K562 (cell line): Measurements from ENCODE around the gene SETD1B. TPM values are rescaled to one million over a fixed set of nuclear protein-coding genes. Genes with fewer than 3 reads are reported as not detected.

Experiments
- ATAC-seq: fragments of 200-7000 bp; cut with Tn5 transposase; 3 replicates; pipeline ENCODE4 v1.9.1; 2020; ENCODE audit warnings: moderate library complexity
- BruUV-seq: library from RNA; stranded (reverse); fragments of 400-500 nt; replicated peaks from 2 replicates; lab custom pipeline; 2021; lab: Mats Ljungman, UMichigan
- CTCF ChIA-PET: fragments of 300-600 bp; formaldehyde crosslinking; extraction: SDS; loops from one replicate; lab custom pipeline; 2021; ENCODE audit warnings: low intra/inter-chr PET ratio; lab: Yijun Ruan, JAX
- POLR2A ChIA-PET: fragments of 300-600, 350-650 bp; sonication (Branson Sonifier 250); formaldehyde crosslinking; extraction: SDS; loops from one replicate; lab custom pipeline; 2021; ENCODE audit warnings: antibody characterized with exemption, inconsistent platforms; lab: Yijun Ruan, JAX
- DNase-seq, 4 experiments: peaks; one replicate each; pipeline versions ENCODE4 v3.0.0 to v3.0.0-alpha.2; 2011 to 2018; ENCODE audit warnings: low spot score in 3 of 4, mixed read lengths in 3 of 4; ENCODE audit errors: extremely low read depth in 1 of 4
- FAIRE-seq: peaks from 2 replicates; lab custom pipeline; 2011; peaks lifted over from hg19 to GRCh38; lab: Jason Lieb, UNC
- H2AFZ ChIP-seq: 2 replicates; pipeline ENCODE4 v1.6.0; 2011; ENCODE audit warnings: low read depth, low read length, control low read depth, inconsistent platforms
- H3K27ac ChIP-seq: fragments of 200-600 bp; 3 replicates; pipeline ENCODE4 v1.8.0; 2011; ENCODE audit warnings: low read depth, mild to moderate bottlenecking, control low read depth, inconsistent platforms, low read length, moderate library complexity, mixed read lengths; ENCODE audit errors: extremely low read depth
- H3K27me3 ChIP-seq, 2 experiments: fragments of 300-600 bp in 1 of 2; 2 replicates in 1 of 2; 3 replicates in 1 of 2; pipeline versions ENCODE4 v1.6.0 to v1.8.0; 2011; ENCODE audit warnings: inconsistent platforms in 2 of 2, low read length in 2 of 2, mild to moderate bottlenecking in 1 of 2, mixed read lengths in 1 of 2, moderate library complexity in 1 of 2; ENCODE audit not compliant: control insufficient read depth in 2 of 2, insufficient read depth in 2 of 2
- H3K36me3 ChIP-seq: fragments of 300-600 bp; 3 replicates; pipeline ENCODE4 v1.8.0; 2011; ENCODE audit warnings: mild to moderate bottlenecking, low read length, inconsistent platforms; ENCODE audit not compliant: control insufficient read depth, insufficient read depth
- H3K4me1 ChIP-seq, 2 experiments: fragments of 200-600 bp in 1 of 2; replicated peaks in 1 of 2; 2 replicates in 1 of 2; 3 replicates in 1 of 2; pipeline versions ENCODE4 v1.5.1 to v1.8.0; 2011; ENCODE audit warnings: inconsistent platforms in 2 of 2, low read length in 2 of 2, mild to moderate bottlenecking in 1 of 2, mixed read lengths in 1 of 2, moderate library complexity in 1 of 2; ENCODE audit not compliant: control insufficient read depth in 2 of 2, insufficient read depth in 2 of 2
- H3K4me2 ChIP-seq: 2 replicates; pipeline ENCODE4 v1.6.1; 2011; ENCODE audit warnings: low read length, control low read depth, inconsistent platforms, mixed read lengths; ENCODE audit not compliant: insufficient read depth
- H3K4me3 ChIP-seq: fragments of 200-600 bp; sonication (generic), shearing (Covaris generic); 2 replicates; pipeline ENCODE4 v1.5.1; 2016; ENCODE audit warnings: control low read depth, inconsistent platforms
- H3K79me2 ChIP-seq: fragments of 200-600 bp; 3 replicates; pipeline ENCODE4 v1.8.0; 2011; ENCODE audit warnings: low read length, inconsistent platforms; ENCODE audit not compliant: control insufficient read depth, insufficient read depth
- H3K9ac ChIP-seq, 2 experiments: 2 replicates each; pipeline versions ENCODE4 v1.6.0 to v1.6.1; 2011; ENCODE audit warnings: low read depth in 2 of 2, low read length in 2 of 2, control low read depth in 1 of 2, inconsistent platforms in 1 of 2, mild to moderate bottlenecking in 1 of 2, mixed read lengths in 1 of 2; ENCODE audit not compliant: insufficient read depth in 1 of 2
- H3K9me1 ChIP-seq: one replicate; pipeline ENCODE4 v1.6.0; 2011; ENCODE audit warnings: inconsistent platforms, mild to moderate bottlenecking, low read length, moderate library complexity; ENCODE audit not compliant: control insufficient read depth, insufficient read depth
- H3K9me3 ChIP-seq: replicated peaks from 2 replicates; pipeline ENCODE4 v1.5.1; 2011; ENCODE audit warnings: low read depth, low read length, inconsistent platforms; ENCODE audit not compliant: control insufficient read depth, insufficient read depth
- H4K20me1 ChIP-seq: replicated peaks from 2 replicates; pipeline ENCODE4 v1.6.1; 2011; ENCODE audit warnings: low read length, inconsistent platforms, mixed read lengths; ENCODE audit not compliant: control insufficient read depth, insufficient read depth
- BHLHE40 ChIP-seq: IDR thresholded peaks from 2 replicates; pipeline ENCODE4 v1.6.1; 2011; ENCODE audit warnings: low read length, improper control_type of control experiment
- DIDO1 ChIP-seq: fragments of 450-650 bp; IDR thresholded peaks from 2 replicates; pipeline ENCODE4 v1.6.1; 2016; ENCODE audit warnings: low read depth, missing biosample characterization, missing genetic modification characterization
- RBM15 ChIP-seq: fragments of 200-400 bp; formaldehyde crosslinking; IDR thresholded peaks from 2 replicates; pipeline ENCODE4 v1.6.1; 2018; ENCODE audit warnings: mild to moderate bottlenecking, low read length, moderate library complexity; ENCODE audit not compliant: insufficient read depth
- WGBS: fragments of 100-300 bp; shearing (Covaris generic); methylation state at CpG from one replicate; pipeline ENCODE4 v1.1.6; 2016; ENCODE audit warnings: low coverage, mixed read lengths; ENCODE audit not compliant: insufficient coverage; ENCODE audit errors: missing lambda C conversion rate; 5-methylcytosine and 5-hydroxymethylcytosine counted together
- in situ Hi-C: fragments of 300-500 bp; cut with MboI; formaldehyde crosslinking; loops from 4 replicates; pipeline ENCODE4 v1.15.0; 2018; ENCODE audit warnings: inconsistent platforms, mixed read lengths
- intact Hi-C: fragments of 100-400 bp; cut with micrococcal nuclease; formaldehyde crosslinking; loops from 2 replicates; pipeline ENCODE4 v1.14.2; 2022
- polyA plus RNA-seq, 8 experiments: library from polyadenylated mRNA; depleted of rRNA in 4 of 8; stranded (reverse) in 5 of 8; unstranded in 3 of 8; fragments of >200 nt; fragmentation: Nextera tagmentation in 2 of 8; fragmentation: Illumina TruSeq in 1 of 8; extraction: Ambion mirVana in 2 of 8; extraction: Trizol in 1 of 8; gene quantifications; 2 replicates each; pipeline versions ENCODE4 v1.2.1 to v1.2.3, GENCODE V29; 2011 to 2014; ENCODE audit warnings: inconsistent platforms in 1 of 8, missing spikeins in 1 of 8
- total RNA-seq, 7 experiments: library from RNA; depleted of rRNA in 6 of 7; stranded (reverse); fragments of >200 nt in 6 of 7; fragmentation: Illumina TruSeq in 2 of 7; extraction: Trizol in 2 of 7; gene quantifications; 2 replicates each; pipeline versions ENCODE4 v1.2.1 to v1.2.3, GENCODE V29; 2011 to 2021; ENCODE audit warnings: low replicate concordance in 1 of 7
- TF ChIP-seq, protein P1 (sequence below): sonication (generic); formaldehyde crosslinking; IDR thresholded peaks from 2 replicates; pipeline ENCODE4 v1.8.1; 2023; ENCODE audit warnings: mild to moderate bottlenecking, missing genetic modification reagents
- TF ChIP-seq, protein P2 (sequence below), 2 experiments: IDR thresholded peaks; 2 replicates each; pipeline ENCODE4 v1.6.1; 2011; ENCODE audit warnings: borderline replicate concordance in 1 of 2, control low read depth in 1 of 2, low read depth in 1 of 2, low read length in 1 of 2, mild to moderate bottlenecking in 1 of 2, mixed read lengths in 1 of 2, moderate library complexity in 1 of 2; ENCODE audit not compliant: insufficient read depth in 1 of 2, insufficient read length in 1 of 2, poor library complexity in 1 of 2, severe bottlenecking in 1 of 2; ENCODE audit errors: extremely low read depth in 1 of 2
- TF ChIP-seq, protein P3 (sequence below): sonication (generic); formaldehyde crosslinking; IDR thresholded peaks from 2 replicates; pipeline ENCODE4 v1.9.0; 2022; ENCODE audit warnings: mild to moderate bottlenecking, missing genetic modification reagents

Gene SETD1B
- total and polyA plus RNA-seq, 9 of the 15 experiments (the other 6 are each of a cell fraction or from before 2014, with no cell fraction given), result 0.48 to 26.6 (median 2.3) TPM

DNA sequence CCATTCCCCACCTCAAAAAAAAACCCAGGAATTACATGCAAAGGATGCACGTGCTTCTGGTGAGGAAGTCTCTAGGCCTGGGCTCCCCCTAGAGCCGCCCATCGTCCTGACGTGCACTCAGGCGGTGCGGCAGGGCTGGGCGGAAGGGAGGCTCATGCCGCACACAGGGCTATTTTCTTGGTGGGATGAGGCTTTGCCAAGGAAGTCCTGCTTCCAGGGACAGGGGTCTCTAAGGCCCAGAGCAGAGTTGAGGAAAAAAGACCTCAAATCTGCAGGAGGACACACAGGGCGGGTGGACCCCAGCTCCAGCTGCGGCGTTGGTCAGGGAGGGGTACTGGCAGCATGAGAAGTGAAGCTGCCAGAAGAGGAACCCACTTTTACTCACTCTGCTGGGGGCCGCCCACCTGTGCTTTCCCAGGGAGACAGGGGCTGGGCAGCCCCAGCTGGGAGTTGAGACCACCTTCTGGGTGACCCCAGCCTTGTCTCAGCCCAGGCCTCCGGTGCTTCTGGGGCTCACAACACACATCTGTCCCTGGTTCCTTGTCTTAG, 14.5 kb upstream of the SETD1B start:
- Histone ChIP-seq H4K20me1 (0 out of 2 replicates have a peak, but pooled peaks cover 5% of the 10 kb centered on the region), H3K27ac (no peak overlapping the region), H3K4me2 (no peak overlapping the region), H3K27me3 (no peaks in the 10 kb centered on the region), H2AFZ (no peak overlapping the region), H3K9ac (peak overlapping the region in 1 of 2 experiments; percentile 80; a peak in 1 of 4 replicates), H3K79me2 (no peaks in the 10 kb centered on the region), H3K4me3 (no peak overlapping the region), H3K9me1 (no peaks in the 10 kb centered on the region), H3K36me3 (no peaks in the 10 kb centered on the region), H3K4me1 (peaks cover under 1 to 43% of the 10 kb centered on the region in 2 experiments; a peak in 4 of 5 replicates), H3K9me3 (no peaks in the 10 kb centered on the region)
- BruUV-seq, result no TSS peak
- ChIA-PET POLR2A (interaction anchor here (0.7 to 0.9 kb wide), 2 partner anchors 13 to 236 kb away, joined by 3 to 4 read pairs; no protein-coding TSS in a partner anchor), CTCF (interaction anchor here (1.2 kb wide), 1 partner anchor 92 kb away, joined by 3 read pairs; no protein-coding TSS in a partner anchor)
- ATAC-seq (no peak), DNase-seq (no peak), FAIRE-seq (no peak)
- in situ Hi-C loops (no loop called here), intact Hi-C loops (no loop called here)
- TF ChIP-seq RBM15, result no peak
- TF ChIP-seq, protein P1, sequence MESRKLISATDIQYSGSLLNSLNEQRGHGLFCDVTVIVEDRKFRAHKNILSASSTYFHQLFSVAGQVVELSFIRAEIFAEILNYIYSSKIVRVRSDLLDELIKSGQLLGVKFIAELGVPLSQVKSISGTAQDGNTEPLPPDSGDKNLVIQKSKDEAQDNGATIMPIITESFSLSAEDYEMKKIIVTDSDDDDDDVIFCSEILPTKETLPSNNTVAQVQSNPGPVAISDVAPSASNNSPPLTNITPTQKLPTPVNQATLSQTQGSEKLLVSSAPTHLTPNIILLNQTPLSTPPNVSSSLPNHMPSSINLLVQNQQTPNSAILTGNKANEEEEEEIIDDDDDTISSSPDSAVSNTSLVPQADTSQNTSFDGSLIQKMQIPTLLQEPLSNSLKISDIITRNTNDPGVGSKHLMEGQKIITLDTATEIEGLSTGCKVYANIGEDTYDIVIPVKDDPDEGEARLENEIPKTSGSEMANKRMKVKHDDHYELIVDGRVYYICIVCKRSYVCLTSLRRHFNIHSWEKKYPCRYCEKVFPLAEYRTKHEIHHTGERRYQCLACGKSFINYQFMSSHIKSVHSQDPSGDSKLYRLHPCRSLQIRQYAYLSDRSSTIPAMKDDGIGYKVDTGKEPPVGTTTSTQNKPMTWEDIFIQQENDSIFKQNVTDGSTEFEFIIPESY (CRISPR knock-in tag), result peak; percentile 19; the same call in 1 of the 2 replicates
- TF ChIP-seq BHLHE40, result peak; percentile 58
- TF ChIP-seq, protein P2, sequence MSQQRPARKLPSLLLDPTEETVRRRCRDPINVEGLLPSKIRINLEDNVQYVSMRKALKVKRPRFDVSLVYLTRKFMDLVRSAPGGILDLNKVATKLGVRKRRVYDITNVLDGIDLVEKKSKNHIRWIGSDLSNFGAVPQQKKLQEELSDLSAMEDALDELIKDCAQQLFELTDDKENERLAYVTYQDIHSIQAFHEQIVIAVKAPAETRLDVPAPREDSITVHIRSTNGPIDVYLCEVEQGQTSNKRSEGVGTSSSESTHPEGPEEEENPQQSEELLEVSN (IDR thresholded peaks at IDR 0.05; ENCODE audit: borderline replicate concordance in 1 of 2, extremely low read depth in 1 of 2, insufficient read depth in 1 of 2, insufficient read length in 1 of 2, low read depth in 1 of 2, low read length in 1 of 2, poor library complexity in 1 of 2, severe bottlenecking in 1 of 2), result peak in 1 of 2 experiments; percentile 26
- no peak for TF ChIP-seq DIDO1 (tag)
- TF ChIP-seq, protein P3, sequence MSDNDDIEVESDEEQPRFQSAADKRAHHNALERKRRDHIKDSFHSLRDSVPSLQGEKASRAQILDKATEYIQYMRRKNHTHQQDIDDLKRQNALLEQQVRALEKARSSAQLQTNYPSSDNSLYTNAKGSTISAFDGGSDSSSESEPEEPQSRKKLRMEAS (CRISPR knock-in tag), result 0 out of 2 replicates have a peak, but pooled peaks have one; percentile 22
- 69% methylated on average over 13 of the region's 13 CpGs for WGBS
